Coronary artery (tissue), 2 donors: ENCODE data around the gene WHRN.

Experiments used
- DNase-seq: peaks from one replicate; pipeline ENCODE4 v3.0.0-alpha.2; 2017; ENCODE audit warnings: low spot score
- H3K27ac ChIP-seq, 2 donors: fragments of 200-600 bp; sonication (generic); one replicate each; pipeline ENCODE4 v1.5.1; 2016 to 2019
- H3K4me3 ChIP-seq: fragments of 200-600 bp; sonication (generic); 2 replicates; pipeline ENCODE4 v1.5.1; 2016; ENCODE audit warnings: mild to moderate bottlenecking, moderate library complexity
- CTCF ChIP-seq: fragments of 200-600 bp; sonication (generic); IDR thresholded peaks from one replicate; pipeline ENCODE4 v1.5.1; 2019; ENCODE audit warnings: antibody characterized with exemption

The WHRN gene

GRCh38 chr9:114395768-114396167 lies 109.5 kb downstream of the WHRN start:
- Histone ChIP-seq H3K27ac (peak overlapping the region; percentile 28 to 70), H3K4me3 (no peak overlapping the region)
- no peak for DNase-seq
- TF ChIP-seq CTCF = no peak

- no peak for DNase-seq
- Histone ChIP-seq H3K4me3 (no peak overlapping the region), H3K27ac (peak overlapping the region; percentile 70 to 75)
- no peak for TF ChIP-seq CTCF
Observed at GRCh38 chr9:114395334-114395617, 110.0 kb downstream of the WHRN start.

GRCh38 chr9:114394523-114395333 lies 110.5 kb downstream of the WHRN start:
- no peak for DNase-seq

GRCh38 chr9:114392749-114393112 lies 112.5 kb downstream of the WHRN start:
- Histone ChIP-seq H3K27ac (peak overlapping the region; percentile 41 to 81), H3K4me3 (no peak overlapping the region)
- DNase-seq = no peak
- TF ChIP-seq CTCF = no peak

More at GRCh38 chr9:114394523-114395333, 110.5 kb downstream of the WHRN start:
- TF ChIP-seq CTCF = no peak
- no peak overlapping the region for H3K4me3 ChIP-seq
- H3K27ac ChIP-seq = peak overlapping the region; percentile 70 to 75

GRCh38 chr9:114390952-114391351 lies 114.3 kb downstream of the WHRN start:
- H3K4me3 ChIP-seq = no peak overlapping the region
- TF ChIP-seq CTCF = no peak
- peak overlapping the region in 1 of 2 donors; percentile 54 for H3K27ac ChIP-seq
- DNase-seq = no peak

GRCh38 chr9:114389612-114390368 lies 115.5 kb downstream of the WHRN start:
- DNase-seq = no peak
- no peak overlapping the region for H3K4me3 ChIP-seq
- no peak for TF ChIP-seq CTCF
- peak overlapping the region; percentile 54 to 94 for H3K27ac ChIP-seq
